ENCODE results near the gene ZYX.

DNA sequence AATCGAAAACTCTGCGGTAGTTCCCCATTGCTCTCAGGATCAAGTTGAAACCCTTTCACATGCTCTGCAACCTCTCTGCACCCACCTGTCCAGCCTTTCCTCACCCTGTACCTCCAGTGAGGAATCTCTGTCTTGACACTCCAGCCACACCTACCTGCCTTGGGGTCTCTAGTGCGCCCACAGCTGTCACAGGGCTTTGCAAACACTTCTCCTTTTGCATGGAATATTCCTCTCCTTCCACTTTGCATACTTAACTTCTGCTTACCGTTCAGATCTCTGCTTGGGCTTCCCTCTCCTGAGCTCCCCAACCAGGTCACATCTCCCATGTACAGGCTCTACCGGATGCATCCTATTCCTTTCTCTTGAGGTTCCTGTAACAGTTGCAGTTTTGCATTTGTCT lies 6.6 kb upstream of the ZYX start:
- TF ChIP-seq, protein P1, sequence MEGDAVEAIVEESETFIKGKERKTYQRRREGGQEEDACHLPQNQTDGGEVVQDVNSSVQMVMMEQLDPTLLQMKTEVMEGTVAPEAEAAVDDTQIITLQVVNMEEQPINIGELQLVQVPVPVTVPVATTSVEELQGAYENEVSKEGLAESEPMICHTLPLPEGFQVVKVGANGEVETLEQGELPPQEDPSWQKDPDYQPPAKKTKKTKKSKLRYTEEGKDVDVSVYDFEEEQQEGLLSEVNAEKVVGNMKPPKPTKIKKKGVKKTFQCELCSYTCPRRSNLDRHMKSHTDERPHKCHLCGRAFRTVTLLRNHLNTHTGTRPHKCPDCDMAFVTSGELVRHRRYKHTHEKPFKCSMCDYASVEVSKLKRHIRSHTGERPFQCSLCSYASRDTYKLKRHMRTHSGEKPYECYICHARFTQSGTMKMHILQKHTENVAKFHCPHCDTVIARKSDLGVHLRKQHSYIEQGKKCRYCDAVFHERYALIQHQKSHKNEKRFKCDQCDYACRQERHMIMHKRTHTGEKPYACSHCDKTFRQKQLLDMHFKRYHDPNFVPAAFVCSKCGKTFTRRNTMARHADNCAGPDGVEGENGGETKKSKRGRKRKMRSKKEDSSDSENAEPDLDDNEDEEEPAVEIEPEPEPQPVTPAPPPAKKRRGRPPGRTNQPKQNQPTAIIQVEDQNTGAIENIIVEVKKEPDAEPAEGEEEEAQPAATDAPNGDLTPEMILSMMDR (IDR thresholded peaks at IDR 0.05): no peak
- TF ChIP-seq EP300 (IDR thresholded peaks at IDR 0.05): no peak
- no peak for TF ChIP-seq POLR2A (IDR thresholded peaks at IDR 0.05)
